HG02852 (cell line): ENCODE results near the gene POC1B.

Source experiments
- ATAC-seq: cut with Tn5 transposase; IDR thresholded peaks from one replicate; pipeline ENCODE4 v1.9.1; 2021; ENCODE audit warnings: mild to moderate bottlenecking, moderate library complexity; ENCODE audit not compliant: unreplicated experiment

The POC1B gene

GRCh38 chr12:89389755-89390661 is 135.8 kb downstream of the POC1B start:
- peak; percentile 49 for ATAC-seq

GRCh38 chr12:89386138-89386537 is 139.7 kb downstream of the POC1B start:
- no peak for ATAC-seq

GRCh38 chr12:89384807-89385206 is 141.0 kb downstream of the POC1B start:
- ATAC-seq = no peak

GRCh38 chr12:89384050-89384758 is 141.6 kb downstream of the POC1B start:
- ATAC-seq = no peak

GRCh38 chr12:89383235-89384049 is 142.4 kb downstream of the POC1B start:
- no peak for ATAC-seq

- ATAC-seq = no peak
Measured at GRCh38 chr12:89382328-89382727, 143.5 kb downstream of the POC1B start.

GRCh38 chr12:89379839-89380467 is 145.9 kb downstream of the POC1B start:
- no peak for ATAC-seq

- no peak for ATAC-seq
Measured at GRCh38 chr12:89379148-89379838, 146.6 kb downstream of the POC1B start.

GRCh38 chr12:89376844-89377243 is 149.0 kb downstream of the POC1B start:
- no peak for ATAC-seq

GRCh38 chr12:89376202-89376529 is 149.7 kb downstream of the POC1B start:
- no peak for ATAC-seq

- ATAC-seq = no peak
Measured at GRCh38 chr12:89373763-89374572, 151.9 kb downstream of the POC1B start.

- ATAC-seq = no peak
Measured at GRCh38 chr12:89372584-89373370, 153.1 kb downstream of the POC1B start.

GRCh38 chr12:89370850-89371249 is 155.0 kb downstream of the POC1B start:
- no peak for ATAC-seq

GRCh38 chr12:89370421-89370831 is 155.4 kb downstream of the POC1B start:
- no peak for ATAC-seq
